HG03432 (cell line): ENCODE measurements around the gene KCNK6.
"Not testable (repeated sequence)": the region's sequence is repeated elsewhere in the genome, so short reads cannot be mapped to it uniquely, and the experiment has no call there.

Source experiments
- ATAC-seq: cut with Tn5 transposase; IDR thresholded peaks from one replicate; pipeline ENCODE4 v1.9.1; 2021; ENCODE audit warnings: mild to moderate bottlenecking, moderate library complexity; ENCODE audit not compliant: unreplicated experiment

Gene KCNK6

GRCh38 chr19:38360839-38361631, 41.4 kb downstream of the KCNK6 start:
- ATAC-seq: no peak

- no peak for ATAC-seq
Measured at GRCh38 chr19:38361633-38362075, 42.0 kb downstream of the KCNK6 start.

GRCh38 chr19:38362076-38362945, 42.7 kb downstream of the KCNK6 start:
- ATAC-seq: no peak

- not testable (repeated sequence) for ATAC-seq
Measured at GRCh38 chr19:38362946-38363688, 43.5 kb downstream of the KCNK6 start.

DNA sequence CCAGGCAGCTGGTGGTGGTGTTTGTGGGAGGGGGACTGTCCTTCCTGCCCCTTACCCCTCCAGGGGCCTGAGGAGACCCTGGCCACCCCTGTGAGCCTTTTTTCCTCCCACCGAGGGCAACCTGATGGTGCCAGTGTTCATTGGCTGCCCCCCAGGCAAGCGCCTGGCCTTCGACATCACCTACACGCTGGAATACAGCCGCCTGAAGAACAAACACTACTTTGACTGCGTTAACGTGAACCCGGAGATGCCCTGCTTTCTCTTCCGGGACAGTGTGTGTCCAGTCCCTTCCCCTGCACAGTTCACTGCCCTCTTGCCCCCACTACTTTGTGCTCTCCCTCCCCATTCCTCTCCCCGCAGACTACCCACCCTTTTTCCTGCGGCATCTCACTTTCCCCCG, 47.4 kb downstream of the KCNK6 start:
- no peak for ATAC-seq

- ATAC-seq: no peak
Measured at GRCh38 chr19:38369584-38369983, 49.9 kb downstream of the KCNK6 start.

DNA sequence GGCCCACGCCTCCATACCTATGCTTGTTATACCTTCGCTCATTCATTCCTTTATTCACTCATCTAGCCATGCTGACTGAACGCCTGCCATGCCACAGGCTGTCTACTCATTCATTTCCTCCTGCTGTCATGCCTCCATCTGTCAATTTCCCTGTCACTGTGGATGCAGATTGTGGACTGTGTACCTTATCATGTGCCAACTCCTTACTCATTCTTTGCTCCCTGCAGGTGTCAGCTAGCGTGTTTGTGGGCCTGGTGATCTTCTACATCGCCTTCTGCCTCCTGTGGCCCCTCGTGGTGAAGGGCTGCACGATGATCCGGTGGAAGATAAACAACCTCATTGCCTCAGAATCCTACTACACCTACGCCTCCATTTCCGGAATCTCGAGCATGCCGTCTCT, 50.7 kb downstream of the KCNK6 start:
- no peak for ATAC-seq

DNA sequence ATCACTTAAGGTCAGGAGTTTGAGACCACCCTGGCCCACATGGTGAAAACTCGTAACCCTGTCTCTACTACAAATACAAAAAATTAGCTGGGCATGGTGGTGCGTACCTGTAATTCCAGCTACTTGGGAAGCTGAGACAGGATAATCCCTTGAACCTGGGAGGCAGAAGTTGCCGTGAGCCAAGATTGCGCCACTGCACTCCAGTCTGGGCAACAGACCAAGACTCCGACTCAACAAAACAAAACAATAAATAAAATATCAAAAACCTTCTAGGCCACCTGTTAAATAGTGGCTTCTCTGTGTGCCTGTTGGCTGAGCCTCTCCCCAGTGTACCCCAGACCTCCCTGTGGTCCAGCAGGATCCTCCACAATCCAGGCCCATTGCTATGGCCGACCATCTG, 51.4 kb downstream of the KCNK6 start:
- ATAC-seq: no peak

- ATAC-seq: no peak
Measured at GRCh38 chr19:38373907-38374331, 54.3 kb downstream of the KCNK6 start.

GRCh38 chr19:38374332-38375097, 54.9 kb downstream of the KCNK6 start, which contains the start of gene PSMD8:
PSMD8 (plus strand) TSS chr19:38374571; CDS start chr19:38374602, 31 bp downstream.
- ATAC-seq: peak; percentile 94

DNA sequence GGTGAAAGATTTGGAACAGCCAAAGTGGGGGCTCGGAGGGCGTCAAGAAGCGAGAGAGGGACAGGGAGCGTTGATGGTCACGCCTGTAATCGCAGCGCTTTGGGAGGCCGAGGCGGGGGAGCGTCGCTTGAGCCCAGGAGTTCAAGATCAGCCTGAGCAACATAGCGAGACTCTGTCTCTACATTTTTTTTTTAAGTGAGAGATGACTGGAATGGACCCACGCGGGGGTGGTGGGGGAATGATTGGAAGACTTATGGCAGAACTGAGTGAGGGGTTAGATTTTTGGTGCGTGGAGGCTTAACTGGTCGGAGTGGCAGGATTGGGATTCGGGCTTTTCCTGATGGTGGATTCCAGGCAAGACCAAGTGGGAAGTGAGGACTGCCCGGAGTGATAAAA, 55.5 kb downstream of the KCNK6 start:
- ATAC-seq: no peak

DNA sequence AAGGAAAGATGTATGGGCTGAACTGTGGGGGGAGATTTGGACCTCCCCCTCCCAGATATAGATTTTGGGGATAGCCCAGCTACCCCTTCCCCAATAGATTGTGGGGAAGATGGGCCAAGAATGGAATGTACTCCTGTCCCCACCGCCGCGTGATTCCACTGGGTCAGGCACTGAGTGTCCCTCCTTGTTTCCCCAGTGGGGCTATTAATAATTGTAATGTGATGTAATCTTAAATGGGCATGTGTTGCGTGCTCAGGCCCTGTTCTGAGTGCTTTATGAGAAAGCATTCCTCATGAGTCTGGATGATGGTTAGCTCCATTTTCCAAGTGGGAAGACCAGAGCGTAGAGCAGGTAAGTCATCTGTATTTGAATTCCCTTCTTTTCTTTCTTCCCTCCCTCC, 56.1 kb downstream of the KCNK6 start:
- no peak for ATAC-seq

- ATAC-seq: no peak
Measured at GRCh38 chr19:38376576-38376975, 56.9 kb downstream of the KCNK6 start.

GRCh38 chr19:38377052-38377451, 57.4 kb downstream of the KCNK6 start:
- no peak for ATAC-seq

DNA sequence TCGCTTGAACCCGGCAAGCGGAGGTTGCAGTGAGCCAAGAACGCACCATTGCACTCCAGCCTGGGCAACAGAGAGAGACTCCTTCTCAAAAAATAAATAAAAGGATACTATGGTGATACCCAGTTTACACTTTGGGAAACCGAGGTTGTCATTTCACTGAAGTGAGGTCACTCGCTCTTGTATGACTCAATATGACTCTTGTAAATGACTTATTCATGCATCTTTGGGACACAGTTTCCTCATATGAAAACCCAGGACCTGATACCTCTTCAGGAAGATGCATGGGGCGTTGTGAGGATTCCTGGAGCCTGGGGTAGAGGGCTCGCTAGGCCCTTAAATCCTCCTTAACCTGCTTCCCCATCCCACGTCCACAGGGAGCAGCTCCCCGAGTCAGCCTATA, 59.2 kb downstream of the KCNK6 start:
- ATAC-seq: no peak

DNA sequence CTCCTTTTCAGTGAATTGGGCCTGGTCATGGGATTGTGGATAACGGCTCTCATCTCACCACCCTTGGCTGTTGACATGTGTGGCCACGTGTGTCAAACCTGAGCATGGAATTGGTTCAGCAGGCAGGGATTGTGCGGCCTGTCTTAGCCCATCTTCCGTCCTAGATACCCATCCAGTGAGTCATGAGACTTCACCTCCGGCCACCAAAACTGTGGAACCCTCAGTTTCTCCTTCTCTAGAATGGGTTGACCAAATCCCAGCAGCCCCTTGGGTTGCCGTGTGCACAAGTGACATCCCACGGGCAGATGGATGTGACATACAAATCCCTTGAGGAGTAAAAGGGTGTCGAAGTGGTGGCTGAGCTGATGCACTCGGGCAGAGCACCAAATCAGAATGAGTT, 61.5 kb downstream of the KCNK6 start:
- no peak for ATAC-seq
